Bronchial epithelial cell (primary cell): ENCODE data around the gene PYROXD2. TPM values are rescaled to one million over a fixed set of nuclear protein-coding genes. Genes with fewer than 3 reads are reported as not detected.

ENCODE experiments used
- DNase-seq: peaks from one replicate; pipeline ENCODE4 v3.0.0-alpha.2; 2010; ENCODE audit warnings: low read depth
- FAIRE-seq: peaks from 2 replicates; lab custom pipeline; 2011; peaks lifted over from hg19 to GRCh38; lab: Jason Lieb, UNC
- H3K27me3 ChIP-seq: 2 replicates; pipeline ENCODE4 v1.5.1; 2011; ENCODE audit warnings: low read length; ENCODE audit not compliant: control insufficient read depth, insufficient read depth
- H3K36me3 ChIP-seq: 2 replicates; pipeline ENCODE4 v1.5.1; 2011; ENCODE audit warnings: low read length; ENCODE audit not compliant: control insufficient read depth, insufficient read depth
- H3K4me3 ChIP-seq: 2 replicates; pipeline ENCODE4 v1.5.1; 2011; ENCODE audit warnings: mild to moderate bottlenecking, low read depth, low read length, control low read depth
- total RNA-seq: library from RNA; depleted of rRNA; stranded (reverse); fragments of >200 nt; gene quantifications from 2 replicates; pipeline ENCODE4 v1.2.1, GENCODE V29; 2014
- TF ChIP-seq, protein P1 (sequence below): IDR thresholded peaks from 2 replicates; pipeline ENCODE4 v1.5.1; 2011; ENCODE audit warnings: mild to moderate bottlenecking, moderate library complexity, low read length, control low read depth, inconsistent platforms; ENCODE audit not compliant: insufficient read depth, severe bottlenecking

The PYROXD2 gene
- total RNA-seq, 1 donor from 2014 or later: 1.1 TPM

DNA sequence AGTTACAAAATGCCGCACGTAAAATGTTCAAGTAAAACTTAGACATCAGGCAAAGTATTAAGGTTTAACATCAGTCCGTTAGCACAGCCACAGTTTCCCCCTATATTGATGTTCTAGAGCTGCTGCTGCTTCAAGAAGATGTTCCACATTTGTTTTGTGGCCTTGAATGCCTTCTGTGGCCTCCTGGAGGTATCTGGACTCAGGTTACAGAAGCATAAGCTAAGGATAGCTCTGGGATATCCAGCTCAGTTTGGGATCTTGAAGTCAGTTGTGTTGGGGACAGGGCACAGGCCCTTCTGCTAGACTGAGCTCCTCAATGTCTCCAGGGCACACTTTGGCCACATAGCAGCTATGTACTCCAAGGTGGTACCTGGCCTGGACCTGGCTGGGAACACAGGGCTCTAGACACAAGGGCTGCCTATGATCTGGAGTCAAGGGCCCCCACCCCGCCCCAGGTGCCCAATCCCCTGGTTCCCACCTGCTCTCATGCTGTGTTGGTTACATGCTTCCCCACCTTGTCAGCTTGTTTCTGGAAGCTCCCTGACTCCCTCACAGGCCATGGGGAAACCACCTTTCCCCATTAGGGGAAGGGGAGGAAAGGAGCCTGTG lies 4.7 kb downstream of the PYROXD2 start:
- no peak for DNase-seq
- no peak overlapping the region for H3K4me3 ChIP-seq
- no peaks in the 10 kb centered on the region for H3K27me3 ChIP-seq
- TF ChIP-seq, protein P1, sequence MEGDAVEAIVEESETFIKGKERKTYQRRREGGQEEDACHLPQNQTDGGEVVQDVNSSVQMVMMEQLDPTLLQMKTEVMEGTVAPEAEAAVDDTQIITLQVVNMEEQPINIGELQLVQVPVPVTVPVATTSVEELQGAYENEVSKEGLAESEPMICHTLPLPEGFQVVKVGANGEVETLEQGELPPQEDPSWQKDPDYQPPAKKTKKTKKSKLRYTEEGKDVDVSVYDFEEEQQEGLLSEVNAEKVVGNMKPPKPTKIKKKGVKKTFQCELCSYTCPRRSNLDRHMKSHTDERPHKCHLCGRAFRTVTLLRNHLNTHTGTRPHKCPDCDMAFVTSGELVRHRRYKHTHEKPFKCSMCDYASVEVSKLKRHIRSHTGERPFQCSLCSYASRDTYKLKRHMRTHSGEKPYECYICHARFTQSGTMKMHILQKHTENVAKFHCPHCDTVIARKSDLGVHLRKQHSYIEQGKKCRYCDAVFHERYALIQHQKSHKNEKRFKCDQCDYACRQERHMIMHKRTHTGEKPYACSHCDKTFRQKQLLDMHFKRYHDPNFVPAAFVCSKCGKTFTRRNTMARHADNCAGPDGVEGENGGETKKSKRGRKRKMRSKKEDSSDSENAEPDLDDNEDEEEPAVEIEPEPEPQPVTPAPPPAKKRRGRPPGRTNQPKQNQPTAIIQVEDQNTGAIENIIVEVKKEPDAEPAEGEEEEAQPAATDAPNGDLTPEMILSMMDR: no peak
- FAIRE-seq: no peak
- no peaks in the 10 kb centered on the region for H3K36me3 ChIP-seq

DNA sequence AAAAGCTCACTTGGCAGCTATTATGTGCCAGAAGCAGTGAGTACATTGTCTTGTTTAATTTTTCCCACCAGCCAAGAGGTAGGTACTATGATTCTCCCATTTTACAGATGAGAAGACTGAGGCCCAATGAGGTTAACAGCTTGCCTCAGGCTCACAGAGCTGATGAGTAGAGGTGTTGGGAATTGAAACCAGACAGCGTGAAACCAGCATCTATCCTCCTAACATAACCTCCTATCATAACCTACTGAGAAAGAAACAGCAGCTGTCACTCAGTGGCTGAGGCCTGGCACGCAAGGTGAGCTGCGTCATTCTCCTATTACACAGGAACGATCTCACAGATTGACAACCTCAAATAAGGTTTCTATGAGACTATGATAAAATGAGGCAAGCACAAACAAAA lies 6.2 kb downstream of the PYROXD2 start:
- Histone ChIP-seq H3K36me3 (no peaks in the 10 kb centered on the region), H3K27me3 (no peaks in the 10 kb centered on the region), H3K4me3 (no peak overlapping the region)
- TF ChIP-seq, protein P1: no peak
- FAIRE-seq: no peak
- DNase-seq: no peak

DNA sequence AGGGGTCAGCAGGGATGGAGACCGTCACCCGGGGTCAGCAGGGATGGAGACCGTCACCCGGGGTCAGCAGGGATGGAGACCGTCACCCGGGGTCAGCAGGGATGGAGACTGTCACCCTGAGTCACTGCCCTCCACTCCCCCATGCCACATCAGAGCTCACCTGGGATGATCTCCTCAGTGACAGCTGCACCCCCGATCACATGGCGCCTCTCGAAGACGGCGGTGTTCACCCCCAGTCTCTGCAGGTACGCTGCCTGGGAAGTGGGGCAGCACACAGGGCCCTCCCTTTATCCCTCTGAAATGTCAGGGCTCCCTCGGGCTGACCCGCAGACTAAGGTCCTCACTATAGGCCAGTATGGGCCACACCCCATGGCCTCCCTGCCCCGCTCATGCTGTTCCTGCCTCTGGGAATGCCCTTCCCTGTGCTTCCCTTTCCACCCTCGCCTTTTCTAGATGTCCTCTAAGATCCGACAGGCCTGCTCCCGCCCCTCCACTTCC lies 7.2 kb downstream of the PYROXD2 start:
- no peak overlapping the region for H3K4me3 ChIP-seq
- no peak for DNase-seq
- no peak for FAIRE-seq
- H3K27me3 ChIP-seq: no peaks in the 10 kb centered on the region
- TF ChIP-seq, protein P1: no peak
- H3K36me3 ChIP-seq: no peaks in the 10 kb centered on the region

DNA sequence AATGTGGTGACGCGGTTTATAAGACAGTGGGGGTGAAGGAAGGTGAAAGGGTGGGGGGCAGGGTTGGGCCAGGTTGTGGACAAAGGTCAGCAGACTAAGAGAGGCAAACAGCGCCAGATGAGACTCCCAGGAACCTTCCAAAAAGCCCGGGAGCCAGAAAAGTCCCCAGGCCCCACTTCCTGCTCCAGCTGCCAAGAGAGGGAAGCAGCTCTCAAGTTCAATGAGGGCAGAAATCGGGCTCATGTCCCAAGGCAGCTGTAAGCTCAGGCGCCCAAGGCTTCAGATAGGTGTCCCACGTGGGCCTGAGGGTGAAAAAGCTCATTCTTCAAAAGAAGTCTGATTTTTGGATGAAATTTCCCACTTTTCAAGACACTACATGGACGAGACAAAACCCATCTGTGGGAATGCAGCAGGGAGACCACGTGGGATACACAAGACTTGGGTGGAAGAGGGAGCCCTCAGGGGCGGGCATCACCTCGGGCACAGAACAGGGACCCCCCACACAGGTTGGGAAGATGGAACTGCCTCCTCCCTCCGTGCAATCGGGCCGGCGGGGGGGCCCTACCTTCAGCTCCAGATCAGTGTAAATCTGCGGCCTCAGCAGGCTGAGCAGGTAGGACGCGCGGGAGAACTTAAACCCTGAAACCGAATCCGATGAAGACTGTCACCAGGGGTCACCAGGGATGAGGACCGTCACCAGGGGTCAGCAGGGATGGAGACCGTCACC lies 7.8 kb downstream of the PYROXD2 start:
- FAIRE-seq (no peak), DNase-seq (no peak)
- H3K36me3 ChIP-seq: no peaks in the 10 kb centered on the region
- H3K4me3 ChIP-seq: no peak overlapping the region
- TF ChIP-seq, protein P1: no peak
- H3K27me3 ChIP-seq: no peaks in the 10 kb centered on the region

DNA sequence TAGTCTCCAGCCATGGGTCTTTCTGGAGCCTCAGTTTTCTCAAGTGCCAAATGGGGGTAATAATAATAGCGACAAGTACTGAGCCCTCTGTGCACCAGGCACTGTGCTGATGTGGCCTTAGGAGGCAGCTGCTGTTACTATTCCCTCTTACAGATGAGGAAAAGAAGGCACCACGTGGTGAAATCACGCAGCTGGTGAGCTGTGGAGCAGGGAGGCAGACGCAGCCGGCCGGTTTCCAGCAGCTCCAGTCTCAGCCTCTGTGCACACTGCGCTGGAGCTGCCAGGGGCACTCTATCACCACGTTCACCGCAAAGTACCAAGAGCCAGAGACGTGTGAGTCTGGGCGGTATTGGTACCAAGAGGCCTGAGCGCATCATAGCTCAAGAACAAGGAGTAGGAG lies 9.6 kb downstream of the PYROXD2 start:
- Histone ChIP-seq H3K36me3 (no peaks in the 10 kb centered on the region), H3K27me3 (no peaks in the 10 kb centered on the region), H3K4me3 (no peak overlapping the region)
- DNase-seq: no peak
- TF ChIP-seq, protein P1: no peak
- no peak for FAIRE-seq
